ENCODE results near the gene NCAPD2.
"Not testable (repeated sequence)": the region's sequence is repeated elsewhere in the genome, so short reads cannot be mapped to it uniquely, and the experiment has no call there.

Gene NCAPD2

GRCh38 chr12:6551063-6551461 lies 57.2 kb downstream of the NCAPD2 start:
- DNase-seq, result no peak

- no peak for DNase-seq
Observed at GRCh38 chr12:6551496-6552139, 57.7 kb downstream of the NCAPD2 start.

GRCh38 chr12:6552140-6552551 lies 58.2 kb downstream of the NCAPD2 start:
- no peak for DNase-seq

GRCh38 chr12:6553051-6553868 lies 59.4 kb downstream of the NCAPD2 start:
- DNase-seq, result no peak

- DNase-seq, result peak; percentile 2
Observed at GRCh38 chr12:6554168-6555017, 60.5 kb downstream of the NCAPD2 start.

GRCh38 chr12:6555018-6555691 lies 61.3 kb downstream of the NCAPD2 start:
- no peak for DNase-seq

- not testable (repeated sequence) for DNase-seq
Observed at GRCh38 chr12:6556496-6556817, 62.6 kb downstream of the NCAPD2 start.

- no peak for DNase-seq
Observed at GRCh38 chr12:6556857-6557256, 63.0 kb downstream of the NCAPD2 start.

GRCh38 chr12:6558014-6558760 lies 64.3 kb downstream of the NCAPD2 start:
- DNase-seq, result not testable (repeated sequence)

- no peak for DNase-seq
Observed at GRCh38 chr12:6559500-6559899, 65.6 kb downstream of the NCAPD2 start.

GRCh38 chr12:6560501-6561205 lies 66.8 kb downstream of the NCAPD2 start:
- no peak for DNase-seq

- DNase-seq, result no peak
Observed at GRCh38 chr12:6562881-6563280, 69.0 kb downstream of the NCAPD2 start.

- no peak for DNase-seq
Observed at GRCh38 chr12:6563448-6564050, 69.6 kb downstream of the NCAPD2 start.

- no peak for DNase-seq
Observed at GRCh38 chr12:6567112-6567670, 73.3 kb downstream of the NCAPD2 start.

GRCh38 chr12:6569312-6569711 lies 75.4 kb downstream of the NCAPD2 start:
- DNase-seq, result no peak

GRCh38 chr12:6569786-6570185 lies 75.9 kb downstream of the NCAPD2 start:
- no peak for DNase-seq

- no peak for DNase-seq
Observed at GRCh38 chr12:6570264-6570887, 76.5 kb downstream of the NCAPD2 start.

- DNase-seq, result no peak
Observed at GRCh38 chr12:6573001-6573400, 79.1 kb downstream of the NCAPD2 start.

GRCh38 chr12:6574576-6575295 lies 80.8 kb downstream of the NCAPD2 start:
- no peak for DNase-seq

- no peak for DNase-seq
Observed at GRCh38 chr12:6575648-6576047, 81.7 kb downstream of the NCAPD2 start.
